T47D (cell line): ENCODE measurements around the gene PIAS4.
A peak's percentile ranks its signal among the peaks of the same experiment; 100 is the strongest.

ENCODE experiments used
- DNase-seq, 2 experiments: peaks; one replicate each; pipeline versions ENCODE4 v3.0.0 to v3.0.0-alpha.2; 2011 to 2012; ENCODE audit warnings: low read depth in 1 of 2, low spot score in 1 of 2
- JUND ChIP-seq: IDR thresholded peaks from 2 replicates; pipeline ENCODE4 v1.6.1; 2012; ENCODE audit warnings: low read depth
- in situ Hi-C: cut with HindIII; loops from 2 replicates; pipeline ENCODE4 v1.10.0; 2016; ENCODE audit warnings: low sequenced_read_pairs, low pct_unique_long_range_greater_than_20kb

Gene PIAS4

GRCh38 chr19:4082172-4082571, 74.6 kb downstream of the PIAS4 start:
- TF ChIP-seq JUND = no peak
- in situ Hi-C loops = no loop called here

GRCh38 chr19:4083677-4084546, 76.4 kb downstream of the PIAS4 start:
- in situ Hi-C loops = no loop called here
- no peak for TF ChIP-seq JUND
- peak in 1 of 2 experiments; percentile 92 for DNase-seq

More at GRCh38 chr19:4082172-4082571, 74.6 kb downstream of the PIAS4 start:
- DNase-seq = no peak

GRCh38 chr19:4084547-4084877, 77.0 kb downstream of the PIAS4 start:
- TF ChIP-seq JUND = no peak
- in situ Hi-C loops = no loop called here
- no peak for DNase-seq

- in situ Hi-C loops = no loop called here
- no peak for TF ChIP-seq JUND
- peak in 1 of 2 experiments; percentile 78 for DNase-seq
These were observed 78.9 kb downstream of the PIAS4 start for GRCh38 chr19:4086411-4086867.

GRCh38 chr19:4087787-4088679, 80.5 kb downstream of the PIAS4 start:
- in situ Hi-C loops = no loop called here

GRCh38 chr19:4088975-4089374, 81.4 kb downstream of the PIAS4 start:
- no peak for DNase-seq
- no peak for TF ChIP-seq JUND
- in situ Hi-C loops = no loop called here

More at GRCh38 chr19:4087787-4088679, 80.5 kb downstream of the PIAS4 start:
- no peak for TF ChIP-seq JUND
- no peak for DNase-seq
